Mammary epithelial cell (primary cell): ENCODE results near the gene IL17F.

ENCODE experiments used
- EZH2 ChIP-seq: IDR thresholded peaks from 2 replicates; pipeline ENCODE4 v1.6.1; 2012; ENCODE audit warnings: low read length, inconsistent platforms, borderline replicate concordance
- TF ChIP-seq, protein P1 (sequence below), 2 donors: IDR thresholded peaks in 1 of 2; conservative IDR thresholded peaks in 1 of 2; 2 replicates each; pipeline ENCODE4 v1.5.1; 2011 to 2012; ENCODE audit warnings: inconsistent platforms in 2 of 2, low read length in 2 of 2, mild to moderate bottlenecking in 2 of 2, control low read depth in 1 of 2, low read depth in 1 of 2; ENCODE audit not compliant: insufficient read depth in 1 of 2; ENCODE audit errors: extremely low read depth in 1 of 2

DNA sequence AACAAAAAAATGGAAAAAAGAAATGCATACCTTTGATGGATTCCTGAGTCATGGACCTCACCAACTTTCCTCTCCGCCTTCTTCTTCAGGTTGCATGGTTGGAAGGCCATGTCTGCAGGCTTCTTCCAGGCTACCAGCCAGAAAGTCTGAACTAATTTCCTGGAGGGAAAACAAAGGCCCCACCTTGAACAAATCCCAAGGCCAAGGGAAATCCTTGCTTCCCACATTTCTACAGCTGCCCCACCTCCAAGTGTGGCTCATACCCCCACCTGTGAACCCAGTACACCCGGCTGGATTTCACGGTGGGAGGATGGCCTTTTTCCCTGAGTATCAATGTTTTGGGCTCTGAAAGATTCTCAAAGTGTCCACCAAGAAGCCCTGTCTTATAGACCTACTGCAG, 35.7 kb downstream of the IL17F start:
- TF ChIP-seq, protein P1, sequence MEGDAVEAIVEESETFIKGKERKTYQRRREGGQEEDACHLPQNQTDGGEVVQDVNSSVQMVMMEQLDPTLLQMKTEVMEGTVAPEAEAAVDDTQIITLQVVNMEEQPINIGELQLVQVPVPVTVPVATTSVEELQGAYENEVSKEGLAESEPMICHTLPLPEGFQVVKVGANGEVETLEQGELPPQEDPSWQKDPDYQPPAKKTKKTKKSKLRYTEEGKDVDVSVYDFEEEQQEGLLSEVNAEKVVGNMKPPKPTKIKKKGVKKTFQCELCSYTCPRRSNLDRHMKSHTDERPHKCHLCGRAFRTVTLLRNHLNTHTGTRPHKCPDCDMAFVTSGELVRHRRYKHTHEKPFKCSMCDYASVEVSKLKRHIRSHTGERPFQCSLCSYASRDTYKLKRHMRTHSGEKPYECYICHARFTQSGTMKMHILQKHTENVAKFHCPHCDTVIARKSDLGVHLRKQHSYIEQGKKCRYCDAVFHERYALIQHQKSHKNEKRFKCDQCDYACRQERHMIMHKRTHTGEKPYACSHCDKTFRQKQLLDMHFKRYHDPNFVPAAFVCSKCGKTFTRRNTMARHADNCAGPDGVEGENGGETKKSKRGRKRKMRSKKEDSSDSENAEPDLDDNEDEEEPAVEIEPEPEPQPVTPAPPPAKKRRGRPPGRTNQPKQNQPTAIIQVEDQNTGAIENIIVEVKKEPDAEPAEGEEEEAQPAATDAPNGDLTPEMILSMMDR (conservative IDR thresholded peaks at IDR 0.05 in 1 of 2, IDR thresholded peaks at IDR 0.05 in 1 of 2; ENCODE audit: extremely low read depth in 1 of 2, insufficient read depth in 1 of 2, low read depth in 1 of 2, low read length in 2 of 2): no peak
- no peak for TF ChIP-seq EZH2
